Tibial nerve (tissue), 4 donors: ENCODE measurements around the gene DOK3. TPM values are rescaled to one million over a fixed set of nuclear protein-coding genes. Genes with fewer than 3 reads are reported as not detected.

Source experiments
- DNase-seq, 2 donors: peaks; one replicate each; pipeline ENCODE4 v3.0.0-alpha.2; 2019; ENCODE audit warnings: low spot score in 2 of 2
- H3K27ac ChIP-seq, 4 donors: fragments of 200-600 bp; sonication (generic) in 3 of 4; one replicate each; pipeline ENCODE4 v1.5.1; 2017 to 2019; ENCODE audit warnings: mild to moderate bottlenecking in 1 of 4
- H3K27me3 ChIP-seq, 2 donors: fragments of 200-600 bp; sonication (generic) in 1 of 2; one replicate each; pipeline versions ENCODE4 v1.5.1 to v1.6.0; 2017 to 2019
- H3K36me3 ChIP-seq, 3 donors: fragments of 200-600 bp; sonication (generic); one replicate each; pipeline ENCODE4 v1.5.1; 2018 to 2019
- H3K4me1 ChIP-seq, 4 donors: fragments of 200-600 bp; sonication (generic) in 3 of 4; one replicate each; pipeline ENCODE4 v1.5.1; 2017 to 2019
- H3K4me3 ChIP-seq, 4 donors: fragments of 200-600 bp; sonication (generic) in 3 of 4; one replicate each; pipeline ENCODE4 v1.5.1; 2017 to 2019; ENCODE audit warnings: mild to moderate bottlenecking in 1 of 4, moderate library complexity in 1 of 4
- H3K9me3 ChIP-seq, 4 donors: fragments of 200-600 bp; sonication (generic) in 3 of 4; one replicate each; pipeline ENCODE4 v1.5.1; 2017 to 2019
- CTCF ChIP-seq, 5 experiments: fragments of 200-600 bp in 3 of 5; fragments of 450-650 bp in 2 of 5; sonication (generic) in 3 of 5; IDR thresholded peaks; one replicate each; pipeline ENCODE4 v1.5.1; 2016 to 2019; ENCODE audit warnings: antibody characterized with exemption in 5 of 5, mild to moderate bottlenecking in 3 of 5, moderate library complexity in 2 of 5
- EP300 ChIP-seq, 2 donors: sonication (generic); formaldehyde crosslinking; IDR thresholded peaks; one replicate each; pipeline ENCODE4 v1.6.1; 2017; ENCODE audit warnings: antibody characterized with exemption in 2 of 2, mild to moderate bottlenecking in 1 of 2
- POLR2A ChIP-seq, 2 donors: fragments of 450-650 bp; IDR thresholded peaks; one replicate each; pipeline ENCODE4 v1.6.1; 2017; ENCODE audit warnings: antibody characterized with exemption in 2 of 2, mild to moderate bottlenecking in 2 of 2, moderate library complexity in 2 of 2
- WGBS, 2 donors: methylation state at CpG; one replicate each; pipeline ENCODE4 v1.1.5; 2018; 5-methylcytosine and 5-hydroxymethylcytosine counted together
- total RNA-seq, 4 donors: library from RNA; depleted of rRNA; stranded (reverse); fragments of >200 nt; gene quantifications; one replicate each; pipeline ENCODE4 v1.1.0, GENCODE V29; 2016

Gene DOK3
- total RNA-seq, 4 donors from 2014 or later = 7.8 to 20.1 (median 11.5) TPM

DNA sequence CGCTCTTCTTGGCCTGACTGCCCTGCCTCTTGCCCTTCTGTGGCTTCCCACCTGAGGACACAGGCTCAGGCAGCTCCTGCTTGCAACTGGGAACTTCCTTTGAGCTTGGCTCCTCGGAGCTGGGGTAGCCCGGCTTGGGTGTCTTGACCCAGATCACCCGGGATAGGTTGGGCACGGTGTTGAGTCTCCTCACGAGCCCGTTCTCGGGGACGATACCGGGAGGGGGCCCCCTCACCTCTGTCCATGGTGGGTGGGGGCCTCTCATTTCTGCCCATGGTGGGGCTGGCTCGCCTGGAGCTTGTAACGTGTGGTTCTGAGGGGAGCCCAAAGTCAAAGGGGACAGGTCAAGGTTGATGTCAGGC is 14.9 kb upstream of the DOK3 start:
- Histone ChIP-seq H3K36me3 (peaks cover 2 to 100% (median 44%) of the 10 kb centered on the region in 3 donors), H3K27ac (no peak overlapping the region), H3K9me3 (no peaks in the 10 kb centered on the region), H3K4me1 (peaks cover 0 to under 1% (median 0%) of the 10 kb centered on the region in 4 donors), H3K4me3 (no peak overlapping the region), H3K27me3 (no peaks in the 10 kb centered on the region)
- 95 to 100% methylated on average over 3 to 4 of the region's 12 CpGs for WGBS, 2 donors
- TF ChIP-seq POLR2A (IDR thresholded peaks at IDR 0.05) = no peak
- DNase-seq = no peak

DNA sequence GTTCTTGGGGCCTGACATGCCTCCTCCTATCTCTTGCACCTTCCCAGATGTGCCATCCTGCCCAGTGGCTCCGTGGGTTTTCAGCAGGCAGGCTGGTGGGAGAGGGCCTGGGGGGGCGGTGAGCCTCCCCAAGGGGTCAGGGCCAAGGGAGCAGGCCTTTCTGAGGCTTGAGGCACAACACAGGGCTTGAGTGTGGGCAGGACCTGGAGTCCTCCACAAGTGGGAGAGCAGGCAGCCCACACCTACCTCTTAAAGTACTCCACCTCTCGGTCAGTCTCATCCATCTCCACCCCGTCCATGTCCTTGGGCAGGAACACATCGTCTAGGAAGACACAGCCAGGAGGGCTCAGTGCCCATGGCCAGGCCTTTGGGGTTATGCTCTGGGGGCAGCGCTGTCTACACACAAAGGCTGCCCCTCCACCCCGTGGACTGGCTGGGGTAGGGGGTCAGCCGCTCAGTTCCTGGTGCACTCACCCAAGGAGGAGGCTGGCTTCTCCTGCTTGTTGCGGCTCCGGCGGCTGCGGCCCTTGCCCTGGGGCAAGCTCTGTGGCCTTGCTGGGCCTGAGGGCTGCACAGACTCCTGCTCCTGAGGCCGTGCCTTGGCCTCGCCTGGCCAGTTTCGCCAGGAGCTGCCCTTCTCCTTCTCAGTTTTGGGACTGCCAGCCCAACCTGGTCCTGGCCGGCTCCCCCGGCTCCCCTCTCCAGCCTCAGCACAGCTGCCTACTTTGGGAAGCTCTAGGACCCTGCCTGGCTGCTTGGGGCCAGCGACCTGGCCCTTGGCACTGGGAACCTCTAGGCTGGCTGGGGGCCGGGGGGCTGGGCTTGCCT is 14.3 kb upstream of the DOK3 start:
- Histone ChIP-seq H3K27ac (no peak overlapping the region), H3K36me3 (peaks cover 2 to 99% (median 40%) of the 10 kb centered on the region in 3 donors)
- 92 to 94% methylated on average over 13 to 14 of the region's 19 CpGs for WGBS, 2 donors

GRCh38 chr5:177520916-177521513 is 11.4 kb upstream of the DOK3 start:
- WGBS, 2 donors = 63 to 85% methylated on average over 2 of the region's 2 CpGs
- Histone ChIP-seq H3K9me3 (no peaks in the 10 kb centered on the region), H3K27ac (no peak overlapping the region), H3K4me3 (no peak overlapping the region), H3K36me3 (peaks cover 2 to 70% (median 19%) of the 10 kb centered on the region in 3 donors), H3K4me1 (peaks cover 0 to 16% (median 2%) of the 10 kb centered on the region in 4 donors), H3K27me3 (no peaks in the 10 kb centered on the region)
- no peak for DNase-seq
- TF ChIP-seq CTCF (IDR thresholded peaks at IDR 0.05) = no peak
- TF ChIP-seq EP300 (IDR thresholded peaks at IDR 0.05) = no peak
- TF ChIP-seq POLR2A (IDR thresholded peaks at IDR 0.05) = no peak

More for the DNA sequence above, 14.3 kb upstream of the DOK3 start:
- H3K4me3 ChIP-seq = no peak overlapping the region
- H3K9me3 ChIP-seq = no peaks in the 10 kb centered on the region
- no peak for DNase-seq
- no peaks in the 10 kb centered on the region for H3K27me3 ChIP-seq
- H3K4me1 ChIP-seq = peaks cover 0 to 6% (median 0%) of the 10 kb centered on the region in 4 donors
- TF ChIP-seq POLR2A (IDR thresholded peaks at IDR 0.05) (no peak), EP300 (IDR thresholded peaks at IDR 0.05) (no peak), CTCF (IDR thresholded peaks at IDR 0.05) (no peak)

DNA sequence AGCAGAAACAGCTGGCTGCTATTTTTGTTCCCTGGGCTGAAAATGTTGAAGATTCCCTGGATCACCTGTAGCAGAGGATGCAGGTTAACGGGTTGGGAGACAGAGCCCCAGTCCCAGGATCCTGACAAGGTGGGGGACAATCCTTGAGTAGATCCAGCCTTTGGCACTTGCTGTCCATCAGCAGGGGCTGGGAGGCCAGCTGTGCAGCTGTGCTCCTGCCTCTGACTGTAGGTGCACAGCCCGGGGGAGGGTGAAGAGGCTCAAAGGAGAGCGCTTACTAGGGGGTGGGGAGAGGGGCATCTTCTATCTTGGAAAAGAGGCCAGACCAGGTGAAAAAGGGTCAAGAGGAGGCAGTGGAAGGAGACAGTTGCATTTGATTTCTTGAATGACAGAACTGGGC is 10.6 kb upstream of the DOK3 start:
- H3K36me3 ChIP-seq = peaks cover 2 to 69% (median 17%) of the 10 kb centered on the region in 3 donors
- 87 to 98% methylated on average over 3 of the region's 3 CpGs for WGBS, 2 donors

More for the DNA sequence above, 10.6 kb upstream of the DOK3 start:
- no peak for DNase-seq
- H3K4me3 ChIP-seq = no peak overlapping the region
- peaks cover 3 to 24% (median 10%) of the 10 kb centered on the region in 4 donors for H3K4me1 ChIP-seq
- TF ChIP-seq EP300 (IDR thresholded peaks at IDR 0.05) = no peak
- TF ChIP-seq CTCF (IDR thresholded peaks at IDR 0.05) = no peak
- no peak for TF ChIP-seq POLR2A (IDR thresholded peaks at IDR 0.05)
- H3K27ac ChIP-seq = no peak overlapping the region
- H3K9me3 ChIP-seq = no peaks in the 10 kb centered on the region
- H3K27me3 ChIP-seq = no peaks in the 10 kb centered on the region
